GM12874 (cell line): ENCODE results near the gene TOP2B.

ENCODE experiments used
- CTCF ChIP-seq: IDR thresholded peaks from 2 replicates; pipeline ENCODE4 v1.5.1; 2011; ENCODE audit warnings: low read depth, mild to moderate bottlenecking, control low read depth, low read length, moderate library complexity; ENCODE audit not compliant: insufficient read depth

TOP2B gene

DNA sequence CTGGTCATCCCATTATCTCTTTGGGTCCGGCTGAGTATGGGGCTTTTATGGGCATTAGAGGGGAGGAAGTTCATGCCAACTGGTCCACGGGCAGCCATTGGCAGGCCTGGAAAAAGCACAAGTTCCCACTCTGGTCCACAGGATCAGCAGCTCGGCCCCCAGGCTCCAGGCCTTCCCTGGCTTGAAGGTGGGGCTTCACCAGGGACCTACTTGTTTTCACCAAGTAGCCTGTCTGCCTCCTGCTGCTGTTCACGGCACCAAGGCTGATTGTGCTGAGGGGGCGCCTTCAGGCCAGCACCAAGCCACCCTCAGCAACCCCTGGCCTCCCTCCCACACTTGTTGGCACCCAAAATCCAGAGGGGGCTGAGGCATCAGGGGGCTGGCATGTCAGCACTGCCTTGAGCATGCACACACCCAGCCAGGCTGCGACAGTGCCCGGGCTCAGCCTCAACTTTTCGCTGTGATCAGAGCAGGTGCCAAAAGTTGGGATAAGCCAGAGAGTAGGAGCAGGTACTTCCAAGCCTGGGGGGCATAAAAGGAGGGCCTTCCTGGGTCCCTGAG is 9.1 kb upstream of the TOP2B start:
- no peak for TF ChIP-seq CTCF

DNA sequence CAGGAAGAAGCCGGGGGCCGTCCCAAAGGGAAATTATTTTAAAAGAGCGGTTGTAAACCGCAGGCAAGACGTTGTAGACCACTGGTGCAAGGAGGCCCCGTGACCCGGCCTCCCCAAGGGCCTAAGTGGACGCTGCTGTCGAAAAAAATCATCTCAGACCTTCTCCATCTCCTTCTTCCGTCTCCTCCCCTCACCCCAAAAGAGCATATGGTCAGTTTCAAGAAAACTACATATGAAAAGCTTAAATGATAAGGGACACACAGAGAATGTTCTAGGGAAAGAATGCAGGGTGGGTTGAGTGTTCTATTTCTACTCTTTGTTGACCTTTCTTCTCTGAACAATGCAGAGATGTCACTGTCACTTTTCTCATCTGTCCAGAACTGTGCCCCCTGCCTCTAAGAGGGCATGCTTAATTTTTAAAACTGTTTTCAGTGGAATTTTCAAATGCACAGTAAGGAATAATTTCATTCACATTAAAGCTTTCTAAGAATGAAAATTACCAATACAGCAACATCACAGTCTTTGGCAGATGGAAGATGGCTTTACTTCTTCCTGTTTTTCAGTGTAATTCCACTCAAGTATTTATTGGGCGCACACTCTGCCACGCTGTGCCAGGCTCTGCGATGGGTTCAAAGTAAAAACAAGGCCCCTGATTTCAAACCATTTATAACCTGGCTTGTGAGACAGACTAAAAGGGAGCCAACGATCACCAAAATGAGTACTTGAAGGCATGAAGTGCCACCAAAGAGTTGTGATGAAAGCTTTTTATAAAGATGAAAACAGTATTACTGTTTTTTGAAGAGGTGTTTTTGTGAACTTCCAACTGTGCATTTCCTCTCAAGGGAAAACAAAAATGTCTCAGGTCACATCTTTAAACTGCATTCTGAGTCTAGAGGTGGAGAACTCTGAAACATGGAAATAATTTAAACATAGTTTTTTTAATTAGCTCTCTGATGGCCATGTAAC is 891 bp upstream of the TOP2B start:
- TF ChIP-seq CTCF = no peak

- TF ChIP-seq CTCF = no peak
These were observed 567 bp downstream of the TOP2B start for GRCh38 chr3:25663869-25664811.

GRCh38 chr3:25663347-25663868 is 1.3 kb downstream of the TOP2B start:
- TF ChIP-seq CTCF = no peak

DNA sequence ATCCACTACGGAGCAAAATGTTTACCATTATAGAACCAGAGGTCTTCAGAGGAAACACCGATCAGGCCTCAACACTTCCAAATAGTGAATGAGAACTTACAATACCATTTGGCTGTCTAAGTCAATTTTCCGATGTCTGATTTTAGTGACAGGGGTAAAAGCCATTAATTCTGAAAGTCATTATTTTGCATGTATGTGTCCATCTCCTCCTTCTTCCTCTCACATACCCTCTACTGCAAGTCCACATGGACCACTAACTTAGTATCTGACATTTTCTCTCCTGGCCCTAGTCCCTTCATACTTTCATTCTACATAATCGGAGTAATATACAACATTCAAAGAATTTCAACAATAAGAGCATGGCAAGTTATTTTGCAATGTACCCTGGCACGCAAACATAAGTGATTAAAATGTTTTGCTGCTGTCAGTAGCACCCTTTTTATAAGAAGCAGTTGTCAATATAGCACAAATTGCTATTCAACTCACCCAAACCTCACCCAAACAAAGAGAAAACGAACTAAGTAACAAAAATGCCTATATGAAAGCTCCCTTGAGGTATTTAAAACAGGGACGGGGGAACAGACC is 1.9 kb downstream of the TOP2B start:
- TF ChIP-seq CTCF = no peak

DNA sequence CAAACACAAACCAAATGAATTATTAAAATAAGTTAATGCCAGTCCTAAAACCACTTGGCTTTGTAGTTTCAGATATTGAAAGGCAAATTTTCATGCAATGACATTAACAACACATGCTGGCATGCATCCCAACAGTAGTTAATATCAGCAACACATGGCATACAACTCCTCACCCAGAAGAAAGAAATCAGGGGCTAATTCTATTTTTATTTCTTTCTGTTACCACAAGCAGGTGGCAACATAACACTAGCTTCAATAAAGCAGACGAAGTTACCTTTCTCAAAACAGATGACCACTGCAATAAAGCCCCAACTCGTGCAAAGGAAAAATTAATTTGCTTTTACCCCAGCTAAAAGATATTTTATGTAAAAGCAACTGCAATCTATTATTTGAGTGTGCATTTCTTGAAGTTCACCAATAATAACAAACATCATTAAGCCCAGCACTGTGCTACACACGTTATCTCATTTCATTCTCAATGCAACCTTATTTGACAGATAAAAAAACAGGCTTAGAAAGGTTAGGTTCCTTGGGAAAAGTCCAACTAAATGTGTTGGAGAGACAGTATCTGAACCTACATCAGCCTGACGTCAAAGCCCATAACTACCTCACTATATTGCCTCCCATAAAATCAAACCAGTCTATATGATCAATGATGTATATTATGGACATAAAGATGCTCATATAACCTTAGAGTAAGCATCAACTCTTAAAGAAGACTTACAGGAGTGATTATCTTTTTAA is 2.8 kb downstream of the TOP2B start:
- TF ChIP-seq CTCF = no peak
